ENCODE data around the gene TMEM234.
A peak's percentile ranks its signal among the peaks of the same experiment; 100 is the strongest.

The TMEM234 gene

GRCh38 chr1:32239337-32239736 lies 17.2 kb upstream of the TMEM234 start:
- no peak for DNase-seq

GRCh38 chr1:32234792-32235191 lies 12.6 kb upstream of the TMEM234 start:
- DNase-seq = no peak

- DNase-seq = no peak
Observed at GRCh38 chr1:32232558-32233304, 10.6 kb upstream of the TMEM234 start.

- no peak for DNase-seq
Observed at GRCh38 chr1:32231843-32232432, 9.8 kb upstream of the TMEM234 start.

- no peak for DNase-seq
Observed at GRCh38 chr1:32228771-32229170, 6.6 kb upstream of the TMEM234 start.

- DNase-seq = no peak
Observed at GRCh38 chr1:32224285-32224684, 2.1 kb upstream of the TMEM234 start.

- no peak for DNase-seq
Observed at GRCh38 chr1:32223683-32224082, 1.5 kb upstream of the TMEM234 start.

GRCh38 chr1:32221581-32221979 lies 573 bp downstream of the TMEM234 start:
- DNase-seq = no peak

- no peak for DNase-seq
Observed at GRCh38 chr1:32220746-32221580, 1.2 kb downstream of the TMEM234 start.

GRCh38 chr1:32219022-32219421 lies 3.1 kb downstream of the TMEM234 start:
- no peak for DNase-seq

GRCh38 chr1:32216566-32216965 lies 5.6 kb downstream of the TMEM234 start:
- no peak for DNase-seq

- peak; percentile 34 to 48 for DNase-seq
Observed at GRCh38 chr1:32215629-32216480, 6.3 kb downstream of the TMEM234 start.

GRCh38 chr1:32208891-32209328 lies 13.2 kb downstream of the TMEM234 start, which contains the start of gene DCDC2B:
Gene DCDC2B (plus strand): TSS chr1:32209089. CDS start chr1:32209094, 5 bp downstream.
- DNase-seq = peak in 1 of 2 experiments; percentile 27

GRCh38 chr1:32208469-32208868 lies 13.7 kb downstream of the TMEM234 start:
- DNase-seq = no peak

- DNase-seq = peak; percentile 54 to 75
Observed at GRCh38 chr1:32205401-32206370, 16.5 kb downstream of the TMEM234 start, which contains the start of gene IQCC. Gene IQCC (plus strand): TSS chr1:32205671. CDS start chr1:32205682, 11 bp downstream.

- DNase-seq = no peak
Observed at GRCh38 chr1:32204943-32205361, 17.2 kb downstream of the TMEM234 start.

GRCh38 chr1:32201011-32201855 lies 20.9 kb downstream of the TMEM234 start:
- no peak for DNase-seq

- peak in 1 of 2 experiments; percentile 45 for DNase-seq
Observed at GRCh38 chr1:32200226-32201010, 21.7 kb downstream of the TMEM234 start, which contains the start of gene CCDC28B. Gene CCDC28B (plus strand): TSS chr1:32200595. CDS start chr1:32201936, 1,341 bp downstream.

GRCh38 chr1:32199717-32200072 lies 22.5 kb downstream of the TMEM234 start:
- DNase-seq = no peak
